GM10248 (cell line): ENCODE measurements around the gene SLC22A23.

ENCODE experiments used
- CTCF ChIA-PET: fragments of 300-600 bp; sonication (Branson Sonifier 250); formaldehyde crosslinking; extraction: SDS; loops from one replicate; lab custom pipeline; 2021; ENCODE audit warnings: antibody characterized with exemption; lab: Yijun Ruan, JAX
- POLR2A ChIA-PET: fragments of 350-650 bp; sonication (Branson Sonifier 250); formaldehyde crosslinking; extraction: SDS; loops from one replicate; lab custom pipeline; 2020; ENCODE audit warnings: antibody characterized with exemption; lab: Yijun Ruan, JAX
- DNase-seq: peaks from one replicate; pipeline ENCODE4 v3.0.0; 2012; ENCODE audit errors: extremely low spot score
- TF ChIP-seq, protein P1 (sequence below): IDR thresholded peaks from 2 replicates; pipeline ENCODE4 v1.5.1; 2012; ENCODE audit warnings: mild to moderate bottlenecking, low read depth; ENCODE audit errors: extremely low read depth, missing control alignments, control extremely low read depth

Gene SLC22A23

DNA sequence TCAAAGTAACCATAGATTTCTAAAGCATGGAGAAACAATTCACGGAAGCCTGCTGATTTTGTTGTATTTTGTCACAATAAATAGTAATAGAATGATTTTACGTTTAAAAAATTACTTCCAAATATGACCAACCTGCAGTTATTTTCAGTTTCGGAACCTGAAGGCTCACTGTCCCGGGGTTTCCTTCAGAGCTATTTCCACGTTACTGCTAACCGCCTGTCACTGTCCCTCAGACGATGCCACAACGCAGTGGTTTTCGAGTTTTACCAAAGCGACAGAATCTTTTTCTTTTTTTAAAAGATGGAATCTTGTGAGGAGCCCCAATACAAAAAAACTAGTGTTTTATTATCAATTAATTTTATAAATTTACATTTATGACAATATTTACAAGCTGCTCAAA lies 157.6 kb downstream of the SLC22A23 start:
- CTCF ChIA-PET = no interaction called here
- TF ChIP-seq, protein P1, sequence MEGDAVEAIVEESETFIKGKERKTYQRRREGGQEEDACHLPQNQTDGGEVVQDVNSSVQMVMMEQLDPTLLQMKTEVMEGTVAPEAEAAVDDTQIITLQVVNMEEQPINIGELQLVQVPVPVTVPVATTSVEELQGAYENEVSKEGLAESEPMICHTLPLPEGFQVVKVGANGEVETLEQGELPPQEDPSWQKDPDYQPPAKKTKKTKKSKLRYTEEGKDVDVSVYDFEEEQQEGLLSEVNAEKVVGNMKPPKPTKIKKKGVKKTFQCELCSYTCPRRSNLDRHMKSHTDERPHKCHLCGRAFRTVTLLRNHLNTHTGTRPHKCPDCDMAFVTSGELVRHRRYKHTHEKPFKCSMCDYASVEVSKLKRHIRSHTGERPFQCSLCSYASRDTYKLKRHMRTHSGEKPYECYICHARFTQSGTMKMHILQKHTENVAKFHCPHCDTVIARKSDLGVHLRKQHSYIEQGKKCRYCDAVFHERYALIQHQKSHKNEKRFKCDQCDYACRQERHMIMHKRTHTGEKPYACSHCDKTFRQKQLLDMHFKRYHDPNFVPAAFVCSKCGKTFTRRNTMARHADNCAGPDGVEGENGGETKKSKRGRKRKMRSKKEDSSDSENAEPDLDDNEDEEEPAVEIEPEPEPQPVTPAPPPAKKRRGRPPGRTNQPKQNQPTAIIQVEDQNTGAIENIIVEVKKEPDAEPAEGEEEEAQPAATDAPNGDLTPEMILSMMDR = no peak
- no peak for DNase-seq
- POLR2A ChIA-PET = no interaction called here

DNA sequence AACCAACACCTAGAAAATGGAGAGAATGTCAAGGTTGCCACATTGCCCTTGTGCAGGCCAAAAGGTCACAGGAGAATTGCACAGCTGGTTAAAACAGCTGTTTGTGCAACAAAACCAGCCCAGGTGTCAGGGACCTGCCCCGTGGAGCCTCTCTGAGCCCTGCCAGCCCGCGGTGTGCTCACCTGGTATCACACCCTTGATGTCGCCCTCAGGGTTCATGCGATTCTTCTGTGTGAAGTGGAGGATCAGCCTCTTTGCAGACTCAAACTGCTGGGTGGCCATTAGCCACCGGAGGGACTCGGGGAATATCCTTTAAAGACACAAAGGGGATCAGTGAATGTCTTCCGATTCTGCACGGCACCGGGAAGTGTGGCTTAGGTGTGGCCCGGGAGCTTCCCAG lies 158.9 kb downstream of the SLC22A23 start:
- TF ChIP-seq, protein P1 = no peak
- CTCF ChIA-PET = interaction anchor here (0.9 kb wide), 1 partner anchor 20 kb away, joined by 3 read pairs; no protein-coding TSS in a partner anchor
- DNase-seq = no peak
- POLR2A ChIA-PET = no interaction called here

- ChIA-PET CTCF (interaction anchor here (1.0 to 1.5 kb wide), 5 partner anchors 9 to 552 kb away, joined by 3 to 5 read pairs (median 3); partner anchors contain the start of gene FAM50B), POLR2A (no interaction called here)
- DNase-seq = no peak
- TF ChIP-seq, protein P1 = no peak
Measured at GRCh38 chr6:3297006-3297405, 159.8 kb downstream of the SLC22A23 start.

- TF ChIP-seq, protein P1 = no peak
- ChIA-PET CTCF (interaction anchor here (1.0 to 1.5 kb wide), 5 partner anchors 9 to 552 kb away, joined by 3 to 5 read pairs (median 3); partner anchors contain the start of gene FAM50B), POLR2A (no interaction called here)
- DNase-seq = no peak
Measured at GRCh38 chr6:3296537-3296936, 160.3 kb downstream of the SLC22A23 start.

DNA sequence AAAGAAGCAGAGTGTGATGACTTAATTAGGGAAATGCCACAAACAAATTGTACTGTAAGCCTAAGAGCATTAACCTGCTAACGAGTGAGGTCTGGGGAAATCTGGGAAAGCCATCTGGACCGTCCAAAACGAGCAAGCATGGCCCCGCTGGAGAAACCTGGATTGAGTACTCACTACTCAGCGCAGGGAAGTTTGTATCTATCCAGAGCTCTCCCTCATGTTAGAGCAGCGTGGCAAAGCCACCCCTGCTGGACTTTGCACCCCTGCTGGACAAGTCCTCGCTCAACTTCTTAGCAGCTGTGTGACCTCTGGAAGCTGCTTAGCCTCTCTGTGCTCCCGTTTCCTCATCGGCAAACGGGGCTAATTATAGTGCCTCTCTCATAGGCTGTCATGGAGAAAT lies 160.8 kb downstream of the SLC22A23 start:
- CTCF ChIA-PET = interaction anchor here (1.0 to 1.7 kb wide), 6 partner anchors 9 to 553 kb away, joined by 3 to 6 read pairs (median 4); partner anchors contain the start of gene FAM50B
- TF ChIP-seq, protein P1 = no peak
- no peak for DNase-seq
- POLR2A ChIA-PET = no interaction called here

- DNase-seq = no peak
- TF ChIP-seq, protein P1 = peak; percentile 29
- ChIA-PET POLR2A (no interaction called here), CTCF (interaction anchor here (1.0 to 1.7 kb wide), 5 partner anchors 10 to 446 kb away, joined by 3 to 6 read pairs (median 4); no protein-coding TSS in a partner anchor)
Measured at GRCh38 chr6:3294921-3295871, 161.7 kb downstream of the SLC22A23 start.
